ENCODE results near the gene RTCB. TPM values are rescaled to one million over a fixed set of nuclear protein-coding genes. Genes with fewer than 3 reads are reported as not detected.
"Not testable (repeated sequence)": the region's sequence is repeated elsewhere in the genome, so short reads cannot be mapped to it uniquely, and the experiment has no call there.

Gene RTCB
- total RNA-seq, 1 donor from 2014 or later: 61.1 TPM

DNA sequence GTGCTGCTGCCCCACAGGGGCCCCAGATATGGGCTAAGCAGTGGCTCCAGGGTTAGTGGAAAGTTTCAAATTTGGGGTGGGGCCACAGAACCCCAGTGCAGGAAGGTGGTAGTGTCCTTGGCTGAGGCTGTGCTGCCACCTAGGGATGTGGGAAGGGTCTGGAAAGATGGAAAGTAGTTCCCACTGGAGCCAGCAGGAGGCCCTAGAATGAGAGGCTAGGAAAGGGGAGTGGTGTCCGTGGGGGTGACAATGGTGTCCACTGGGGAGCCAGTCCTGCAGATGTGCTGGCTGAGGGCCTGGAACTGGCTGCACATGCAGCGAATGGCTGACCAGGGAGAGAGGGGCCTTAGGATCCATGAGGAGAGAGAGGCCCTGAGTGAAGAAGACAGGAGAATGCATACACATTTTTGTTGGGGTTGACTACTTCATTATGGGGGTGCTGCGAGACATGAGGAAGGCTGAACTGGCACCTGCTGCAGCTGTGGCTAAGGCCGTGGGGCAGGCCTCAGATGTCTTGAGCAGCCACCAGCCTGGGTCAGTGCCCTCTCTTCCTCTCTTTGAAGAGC lies 33.3 kb downstream of the RTCB start:
- H3K36me3 ChIP-seq: no peaks in the 10 kb centered on the region
- no peak for DNase-seq
- no peak overlapping the region for H3K27ac ChIP-seq
- no peaks in the 10 kb centered on the region for H3K27me3 ChIP-seq
- no peak overlapping the region for H3K4me3 ChIP-seq
- H3K9me3 ChIP-seq: no peaks in the 10 kb centered on the region
- intact Hi-C loops (cut with DNase I): no loop called here
- ATAC-seq: peak; percentile 68
- H3K4me1 ChIP-seq: no peaks in the 10 kb centered on the region
- TF ChIP-seq, protein P1, sequence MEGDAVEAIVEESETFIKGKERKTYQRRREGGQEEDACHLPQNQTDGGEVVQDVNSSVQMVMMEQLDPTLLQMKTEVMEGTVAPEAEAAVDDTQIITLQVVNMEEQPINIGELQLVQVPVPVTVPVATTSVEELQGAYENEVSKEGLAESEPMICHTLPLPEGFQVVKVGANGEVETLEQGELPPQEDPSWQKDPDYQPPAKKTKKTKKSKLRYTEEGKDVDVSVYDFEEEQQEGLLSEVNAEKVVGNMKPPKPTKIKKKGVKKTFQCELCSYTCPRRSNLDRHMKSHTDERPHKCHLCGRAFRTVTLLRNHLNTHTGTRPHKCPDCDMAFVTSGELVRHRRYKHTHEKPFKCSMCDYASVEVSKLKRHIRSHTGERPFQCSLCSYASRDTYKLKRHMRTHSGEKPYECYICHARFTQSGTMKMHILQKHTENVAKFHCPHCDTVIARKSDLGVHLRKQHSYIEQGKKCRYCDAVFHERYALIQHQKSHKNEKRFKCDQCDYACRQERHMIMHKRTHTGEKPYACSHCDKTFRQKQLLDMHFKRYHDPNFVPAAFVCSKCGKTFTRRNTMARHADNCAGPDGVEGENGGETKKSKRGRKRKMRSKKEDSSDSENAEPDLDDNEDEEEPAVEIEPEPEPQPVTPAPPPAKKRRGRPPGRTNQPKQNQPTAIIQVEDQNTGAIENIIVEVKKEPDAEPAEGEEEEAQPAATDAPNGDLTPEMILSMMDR (IDR thresholded peaks at IDR 0.05): peak; percentile 52

DNA sequence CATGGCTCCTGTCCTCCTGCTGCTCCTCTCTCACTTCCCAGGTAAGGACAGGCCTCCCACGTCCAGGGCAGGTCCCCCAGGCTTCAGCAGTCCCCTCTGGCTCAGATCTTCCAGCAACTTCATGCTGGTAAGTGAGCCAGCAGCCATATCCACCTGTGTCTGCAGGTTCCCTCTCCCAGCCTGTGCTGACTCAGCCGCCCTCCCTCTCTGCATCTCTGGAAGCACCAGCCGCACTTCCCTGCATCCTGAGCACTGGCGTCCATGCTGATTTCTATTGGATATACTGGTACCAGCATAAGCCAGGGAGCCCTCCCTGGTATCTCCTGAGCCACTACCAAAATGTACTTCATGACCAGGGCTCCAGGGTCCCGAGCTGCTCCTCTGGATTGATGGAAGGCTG lies 35.4 kb downstream of the RTCB start:
- Histone ChIP-seq H3K4me1 (no peaks in the 10 kb centered on the region), H3K36me3 (no peaks in the 10 kb centered on the region), H3K4me3 (no peak overlapping the region), H3K27ac (no peak overlapping the region), H3K9me3 (no peaks in the 10 kb centered on the region), H3K27me3 (no peaks in the 10 kb centered on the region)
- ATAC-seq: peak; percentile 8
- DNase-seq: no peak
- TF ChIP-seq, protein P1 (IDR thresholded peaks at IDR 0.05): no peak
- intact Hi-C loops (cut with DNase I): no loop called here

DNA sequence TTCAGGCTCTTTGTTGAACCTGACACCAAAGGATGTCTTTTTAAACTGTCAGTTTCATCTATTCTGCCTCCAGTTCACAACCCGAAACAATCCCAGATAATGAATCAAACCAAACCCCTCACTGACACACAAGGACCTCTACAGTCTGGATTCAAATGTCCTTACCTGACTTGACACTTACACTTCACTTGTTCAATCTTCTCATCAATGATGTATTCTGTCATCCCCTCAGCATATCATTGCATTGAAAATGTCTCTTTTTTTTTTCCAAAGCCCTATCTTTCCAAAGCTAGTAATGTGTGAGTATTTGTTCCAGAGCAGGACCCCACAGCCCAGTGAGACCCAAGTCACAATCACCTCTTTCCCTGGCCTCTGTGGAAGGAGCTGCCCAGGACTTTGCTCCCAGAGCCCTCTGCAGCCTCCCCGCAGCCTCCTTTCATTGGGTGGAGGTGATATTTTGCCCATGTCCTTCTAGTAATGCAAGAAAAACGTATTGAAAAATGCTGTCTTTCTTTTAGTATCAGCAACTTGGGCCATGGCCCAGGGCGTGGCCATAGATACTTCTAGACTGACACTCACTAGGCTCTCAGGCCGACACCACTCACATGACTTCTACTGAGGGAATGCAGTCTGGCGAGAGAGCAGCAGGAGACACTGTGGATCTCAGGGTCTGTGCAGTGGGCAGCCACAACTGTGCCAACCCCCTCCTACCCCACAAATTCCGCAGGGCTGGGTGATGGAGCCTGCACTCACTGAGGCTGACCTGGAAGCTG lies 36.2 kb downstream of the RTCB start:
- Histone ChIP-seq H3K27me3 (no peaks in the 10 kb centered on the region), H3K4me1 (no peaks in the 10 kb centered on the region), H3K9me3 (no peaks in the 10 kb centered on the region), H3K27ac (no peak overlapping the region), H3K4me3 (no peak overlapping the region), H3K36me3 (no peaks in the 10 kb centered on the region)
- intact Hi-C loops (cut with DNase I): no loop called here
- ATAC-seq (peak; percentile 39), DNase-seq (no peak)
- TF ChIP-seq, protein P1 (IDR thresholded peaks at IDR 0.05): no peak

DNA sequence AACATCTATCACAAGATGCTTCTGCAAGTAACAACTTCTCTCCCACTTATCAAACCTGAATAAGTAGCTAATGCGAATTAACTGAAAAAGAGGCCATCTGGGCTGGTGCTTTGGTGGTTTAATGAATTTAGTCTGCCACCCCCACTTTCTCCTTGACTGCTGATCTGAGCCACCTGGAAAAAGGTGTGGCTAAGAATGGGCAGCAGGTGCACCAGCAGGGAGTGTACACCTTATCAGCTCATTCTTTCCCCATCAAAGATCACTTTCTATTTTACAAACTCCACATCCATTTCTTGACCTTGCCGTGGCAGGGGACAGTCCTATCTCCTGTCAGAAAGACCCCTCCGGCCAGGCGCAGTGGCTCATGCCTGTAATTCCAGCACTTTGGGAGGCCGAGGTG lies 47.8 kb downstream of the RTCB start:
- Histone ChIP-seq H3K4me1 (no peaks in the 10 kb centered on the region), H3K4me3 (no peak overlapping the region), H3K27ac (no peak overlapping the region), H3K27me3 (no peaks in the 10 kb centered on the region), H3K36me3 (no peaks in the 10 kb centered on the region), H3K9me3 (no peaks in the 10 kb centered on the region)
- intact Hi-C loops (cut with DNase I): no loop called here
- DNase-seq: no peak
- no peak for ATAC-seq
- TF ChIP-seq, protein P1 (IDR thresholded peaks at IDR 0.05): no peak

DNA sequence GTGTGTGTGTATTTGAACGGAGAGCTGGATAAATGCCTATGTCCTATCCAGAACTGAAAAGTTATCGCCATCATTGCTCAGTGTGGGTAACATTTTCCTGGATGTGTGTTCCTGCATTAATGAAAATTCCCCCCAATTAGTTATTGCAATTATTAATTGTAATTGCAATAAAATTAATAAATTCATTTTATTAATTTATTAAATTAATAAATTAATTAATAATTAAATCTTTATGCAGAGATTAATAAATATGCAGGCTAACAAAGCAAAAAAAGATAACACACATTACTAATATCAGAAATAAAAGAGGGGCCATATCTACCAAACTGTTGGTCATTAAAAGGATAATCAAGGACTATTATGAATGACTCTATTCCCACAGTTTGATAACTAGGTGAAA lies 50.8 kb downstream of the RTCB start:
- Histone ChIP-seq H3K36me3 (no peaks in the 10 kb centered on the region), H3K4me1 (no peaks in the 10 kb centered on the region), H3K27ac (no peak overlapping the region), H3K4me3 (no peak overlapping the region), H3K9me3 (no peaks in the 10 kb centered on the region), H3K27me3 (no peaks in the 10 kb centered on the region)
- DNase-seq: no peak
- no peak for ATAC-seq
- intact Hi-C loops (cut with DNase I): no loop called here
- TF ChIP-seq, protein P1 (IDR thresholded peaks at IDR 0.05): no peak

GRCh38 chr22:32360096-32360495 lies 52.0 kb downstream of the RTCB start:
- H3K36me3 ChIP-seq, H3K4me1 ChIP-seq: not testable (repeated sequence)

DNA sequence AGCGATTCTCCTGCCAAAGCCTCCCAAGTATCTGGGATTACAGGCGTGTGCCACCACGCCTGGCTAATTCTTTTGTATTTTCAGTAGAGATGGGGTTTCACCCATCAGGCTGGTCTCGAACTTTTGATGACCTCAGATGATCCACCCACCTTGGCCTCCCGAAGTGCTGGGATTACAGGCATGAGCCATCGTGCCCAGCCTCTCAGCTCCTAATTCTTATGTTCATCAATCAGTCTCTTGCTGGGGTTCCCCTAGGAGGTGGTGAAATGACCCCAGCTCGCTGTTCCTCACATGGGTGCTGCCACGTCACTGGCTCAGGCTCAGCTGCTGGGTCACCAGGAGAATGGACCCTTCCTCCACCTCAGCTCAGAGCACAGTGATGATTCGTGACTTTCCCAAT lies 54.5 kb downstream of the RTCB start, which contains the start of gene RFPL3:
RFPL3 (plus strand) TSS at position 301 of the 400 bp plus-strand sequence. CDS start 205 bp downstream, outside the sequence.
- ATAC-seq; H3K27ac ChIP-seq; intact Hi-C loops (cut with DNase I): not testable (repeated sequence)

More at GRCh38 chr22:32360096-32360495, 52.0 kb downstream of the RTCB start:
- H3K27ac ChIP-seq; H3K4me3 ChIP-seq; DNase-seq; H3K27me3 ChIP-seq; H3K9me3 ChIP-seq; intact Hi-C loops (cut with DNase I); ATAC-seq: not testable (repeated sequence)

More for the DNA sequence above, 54.5 kb downstream of the RTCB start, which contains the start of gene RFPL3:
- not testable (repeated sequence) for H3K36me3 ChIP-seq, H3K4me3 ChIP-seq, H3K9me3 ChIP-seq, H3K4me1 ChIP-seq, H3K27me3 ChIP-seq, DNase-seq

Data from upper lobe of right lung (tissue), 1 donor.